GM12864 (cell line): ENCODE results near the gene COL4A4.

Experiments used
- DNase-seq: peaks from one replicate; pipeline ENCODE4 v3.0.0-alpha.2; 2011; ENCODE audit warnings: low read depth
- H3K4me3 ChIP-seq: 2 replicates; pipeline ENCODE4 v1.5.1; 2011; ENCODE audit warnings: mild to moderate bottlenecking, low read depth, low read length, control low read depth
- CTCF ChIP-seq: IDR thresholded peaks from 2 replicates; pipeline ENCODE4 v1.5.1; 2011; ENCODE audit warnings: low read depth, mild to moderate bottlenecking, moderate library complexity, low read length, control low read depth, inconsistent platforms; ENCODE audit errors: missing control alignments

COL4A4 gene

DNA sequence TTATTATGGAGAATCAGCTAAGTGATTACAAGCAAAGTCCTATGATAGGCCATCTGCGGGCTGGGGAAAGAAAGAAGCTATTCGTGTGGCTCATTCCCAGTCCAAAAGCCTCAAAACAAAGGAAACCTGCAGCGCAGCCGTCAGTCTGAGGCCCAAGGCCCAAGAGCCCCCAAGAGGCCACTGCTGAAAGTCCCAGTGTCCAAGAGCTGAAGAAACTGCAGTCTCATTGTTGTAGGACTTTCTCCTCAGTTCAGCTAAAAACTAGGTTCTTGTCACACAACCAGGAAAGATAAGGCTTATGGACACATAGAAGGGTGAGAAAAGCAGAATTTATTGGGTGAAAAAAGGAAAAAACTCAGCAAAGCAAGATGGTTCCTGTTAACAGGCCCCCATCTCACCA lies 185.0 kb downstream of the COL4A4 start:
- H3K4me3 ChIP-seq: no peak overlapping the region
- no peak for TF ChIP-seq CTCF
- no peak for DNase-seq

GRCh38 chr2:226978300-226978699 lies 185.7 kb downstream of the COL4A4 start:
- TF ChIP-seq CTCF: no peak
- no peak overlapping the region for H3K4me3 ChIP-seq
- no peak for DNase-seq

DNA sequence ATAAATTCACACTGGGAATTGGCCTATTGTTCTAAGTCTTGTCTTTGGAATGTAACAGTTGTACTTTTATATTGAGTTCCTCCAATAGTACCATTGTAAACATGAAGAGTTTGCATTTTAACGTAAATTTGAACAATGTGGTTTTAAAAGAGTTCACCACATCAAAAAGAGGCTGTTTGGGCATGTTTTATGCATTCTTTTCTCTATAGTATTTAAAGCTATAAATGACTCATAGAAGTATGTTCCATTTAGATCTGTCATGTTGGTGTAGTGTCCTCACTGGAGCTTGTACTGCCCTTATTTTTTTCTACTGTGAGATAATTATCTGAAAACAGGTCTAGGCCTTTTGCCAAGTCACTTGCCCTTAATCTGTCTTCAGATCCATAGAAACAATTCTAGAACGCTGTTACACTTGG lies 186.2 kb downstream of the COL4A4 start:
- TF ChIP-seq CTCF: no peak
- DNase-seq: no peak
- no peak overlapping the region for H3K4me3 ChIP-seq

- no peak for DNase-seq
- H3K4me3 ChIP-seq: no peak overlapping the region
- TF ChIP-seq CTCF: no peak
Observed at GRCh38 chr2:226973816-226974215, 190.2 kb downstream of the COL4A4 start.

- TF ChIP-seq CTCF: no peak
- peak; percentile 12 for DNase-seq
- H3K4me3 ChIP-seq: no peak overlapping the region
Observed at GRCh38 chr2:226971770-226972169, 192.2 kb downstream of the COL4A4 start.

DNA sequence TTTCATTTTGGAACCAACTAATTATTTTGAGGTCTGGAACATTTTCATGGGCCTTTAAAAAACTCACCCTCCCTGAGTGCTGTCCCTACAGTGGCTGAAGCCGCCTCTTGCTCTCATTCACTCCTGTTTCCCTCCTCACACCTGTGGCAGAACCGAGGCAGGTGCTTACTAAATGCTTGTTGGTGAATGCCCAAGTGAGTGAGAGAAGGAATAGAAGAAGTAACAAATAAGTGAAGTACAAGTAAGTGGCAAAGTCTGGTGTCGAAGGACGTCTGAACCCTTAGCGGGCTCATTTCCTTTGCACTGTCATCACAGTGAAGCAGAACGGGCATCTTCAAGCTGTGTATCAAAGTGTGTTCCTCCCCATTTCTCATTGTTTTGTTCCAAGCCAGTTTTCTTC lies 192.9 kb downstream of the COL4A4 start:
- H3K4me3 ChIP-seq: peak overlapping the region; percentile 17
- peak; percentile 16 for DNase-seq
- TF ChIP-seq CTCF: no peak

DNA sequence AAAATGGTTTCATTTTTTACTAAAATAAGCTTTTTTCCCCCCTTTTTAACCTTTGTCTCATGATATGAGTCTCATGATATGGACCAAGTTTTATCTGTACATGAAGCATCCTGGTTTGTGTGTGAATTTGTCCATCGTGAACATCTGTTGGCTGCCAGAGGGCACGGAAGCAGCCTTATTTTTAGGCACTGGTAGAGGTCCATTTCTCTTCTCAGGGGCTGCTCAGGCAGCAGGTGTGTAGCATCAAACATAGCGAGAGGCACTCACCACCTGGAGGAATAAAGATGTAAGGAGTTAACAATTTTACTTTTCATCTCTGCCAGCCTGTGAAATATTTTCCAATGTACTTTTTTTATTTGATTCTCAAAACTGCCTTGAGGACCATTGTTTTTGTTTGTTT lies 193.6 kb downstream of the COL4A4 start:
- no peak for TF ChIP-seq CTCF
- peak overlapping the region; percentile 17; the same call in 1 of the 2 replicates for H3K4me3 ChIP-seq
- DNase-seq: peak; percentile 24
